ENCODE measurements around the gene TMPRSS5. TPM values are rescaled to one million over a fixed set of nuclear protein-coding genes. Genes with fewer than 3 reads are reported as not detected.

The TMPRSS5 gene
- total RNA-seq, 1 donor, result not detected

DNA sequence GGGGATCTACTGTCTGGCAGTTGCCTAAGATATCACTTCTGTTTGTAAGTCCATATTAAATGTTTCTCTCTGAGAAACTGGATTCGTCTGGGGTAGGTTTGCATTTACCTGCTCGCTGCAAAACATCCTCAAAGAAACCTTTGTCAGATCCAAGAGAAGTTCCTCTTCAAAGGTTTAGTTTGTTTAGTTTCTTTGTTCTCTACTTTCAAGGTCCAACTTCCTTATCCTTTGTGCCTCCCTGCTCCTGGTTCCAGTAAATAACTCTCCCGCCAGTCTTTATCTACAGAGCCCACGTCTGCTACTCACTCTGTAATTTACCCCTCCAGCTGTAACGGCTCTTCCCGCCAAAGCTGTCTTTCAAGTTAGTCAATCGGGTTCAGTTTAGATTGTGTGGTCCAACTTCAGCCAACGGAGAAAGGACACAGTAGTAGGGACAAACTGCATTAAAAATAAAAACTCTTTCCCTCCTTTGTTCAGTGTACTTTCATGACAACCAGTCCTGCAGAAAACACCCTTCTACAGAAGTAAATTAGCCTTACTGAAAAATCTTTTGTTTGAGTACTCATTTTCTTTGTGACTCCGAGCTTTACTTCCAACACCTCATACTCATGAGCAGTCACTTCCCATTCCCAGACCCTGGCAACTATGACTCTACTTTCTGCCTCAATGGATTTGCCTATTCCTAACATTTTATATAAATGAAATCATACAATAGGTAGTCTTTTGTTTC, 41.0 kb downstream of the TMPRSS5 start:
- H3K9me3 ChIP-seq (ENCODE audit: low read depth, low read length), result no peaks in the 10 kb centered on the region
- H3K27me3 ChIP-seq (ENCODE audit: insufficient read depth, low read length), result no peaks in the 10 kb centered on the region
- H3K4me3 ChIP-seq (ENCODE audit: low read length), result no peak overlapping the region
- no peaks in the 10 kb centered on the region for H3K4me1 ChIP-seq (ENCODE audit: insufficient read depth, low read length)

DNA sequence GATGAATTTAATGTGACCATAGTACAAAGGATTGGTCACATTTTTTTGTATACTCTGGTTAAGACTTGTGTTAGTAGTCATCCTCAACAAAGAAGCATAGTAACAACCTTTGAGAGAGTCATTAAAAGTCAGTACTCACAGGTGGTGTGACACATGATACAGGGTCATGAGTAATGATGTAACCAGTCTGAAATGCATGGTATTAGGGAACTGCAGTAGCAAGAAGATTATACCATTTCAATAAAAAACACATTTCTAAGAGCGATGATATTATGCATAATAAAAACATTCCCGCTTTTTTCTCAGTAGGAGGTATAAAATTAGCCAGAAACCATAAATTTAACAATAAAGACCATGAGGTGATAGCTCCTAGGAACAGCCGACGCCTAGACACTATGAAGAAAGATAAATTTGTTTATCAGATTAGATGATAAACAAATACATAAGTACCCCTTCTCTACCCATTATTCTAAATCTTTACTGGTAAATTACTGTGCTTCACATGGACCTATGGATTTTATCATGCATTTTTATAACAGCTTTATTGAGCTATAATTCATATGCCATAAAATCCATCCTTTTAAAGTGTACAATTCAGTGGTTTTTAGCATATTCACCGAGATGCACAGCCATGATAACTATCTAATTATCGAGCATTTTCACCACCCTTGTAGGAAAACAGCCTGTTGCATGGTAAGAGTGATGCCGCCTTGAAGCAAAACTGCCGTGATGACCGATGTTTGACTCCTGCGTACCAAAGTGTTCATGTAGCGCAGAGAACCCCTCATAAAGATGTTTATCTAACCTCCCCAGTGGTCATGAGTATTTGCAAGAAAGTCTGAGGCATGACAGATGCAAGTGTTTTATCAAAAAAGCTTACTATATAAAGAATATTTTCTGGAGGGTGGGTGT, 41.8 kb downstream of the TMPRSS5 start:
- no peaks in the 10 kb centered on the region for H3K9me3 ChIP-seq (ENCODE audit: low read depth, low read length)
- no peak overlapping the region for H3K4me3 ChIP-seq (ENCODE audit: low read length)
- H3K27me3 ChIP-seq (ENCODE audit: insufficient read depth, low read length), result no peaks in the 10 kb centered on the region
- no peaks in the 10 kb centered on the region for H3K4me1 ChIP-seq (ENCODE audit: insufficient read depth, low read length)

DNA sequence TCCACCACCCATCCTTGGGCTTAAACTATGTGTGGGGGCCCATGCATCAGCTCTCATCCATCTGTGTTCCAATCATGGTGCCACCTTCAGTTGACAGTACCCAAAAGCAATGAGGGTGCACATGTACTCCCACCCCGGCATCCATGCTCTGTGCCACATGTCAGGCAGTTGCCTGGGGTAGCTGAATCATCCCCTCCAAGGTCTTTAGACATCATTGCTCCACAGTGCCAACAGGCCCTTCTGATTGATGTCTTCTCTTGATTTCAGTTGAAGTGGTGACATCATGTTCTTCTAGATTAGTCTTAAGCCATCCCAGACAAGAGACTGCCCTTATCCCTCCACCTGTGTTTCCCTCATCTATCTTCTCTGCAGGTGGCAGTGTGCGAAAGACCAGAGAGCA, 42.5 kb downstream of the TMPRSS5 start:
- H3K4me3 ChIP-seq (ENCODE audit: low read length), result no peak overlapping the region
- no peaks in the 10 kb centered on the region for H3K4me1 ChIP-seq (ENCODE audit: insufficient read depth, low read length)
- no peaks in the 10 kb centered on the region for H3K27me3 ChIP-seq (ENCODE audit: insufficient read depth, low read length)
- no peaks in the 10 kb centered on the region for H3K9me3 ChIP-seq (ENCODE audit: low read depth, low read length)

DNA sequence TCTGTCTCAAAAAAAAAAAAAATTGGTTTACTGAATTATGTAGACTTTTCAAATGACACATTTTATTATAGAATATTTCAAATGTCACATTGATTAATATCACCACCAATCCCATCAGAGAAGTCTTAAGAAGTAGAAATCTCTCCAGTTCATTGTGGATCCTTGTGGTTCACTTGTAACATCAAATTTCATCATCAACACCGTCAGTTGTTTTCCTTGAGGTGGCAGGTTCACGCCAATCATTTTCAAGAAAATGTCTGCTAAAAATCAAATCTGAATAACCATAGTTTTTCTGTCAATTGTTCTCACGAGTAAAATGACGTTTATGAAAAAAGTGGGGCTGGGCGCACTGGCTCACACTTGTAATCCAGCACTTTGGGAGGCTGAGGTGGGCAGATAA, 50.3 kb downstream of the TMPRSS5 start:
- Histone ChIP-seq H3K4me3 (ENCODE audit: low read length) (no peak overlapping the region), H3K27me3 (ENCODE audit: insufficient read depth, low read length) (no peaks in the 10 kb centered on the region), H3K9me3 (ENCODE audit: low read depth, low read length) (no peaks in the 10 kb centered on the region), H3K4me1 (ENCODE audit: insufficient read depth, low read length) (no peaks in the 10 kb centered on the region)

DNA sequence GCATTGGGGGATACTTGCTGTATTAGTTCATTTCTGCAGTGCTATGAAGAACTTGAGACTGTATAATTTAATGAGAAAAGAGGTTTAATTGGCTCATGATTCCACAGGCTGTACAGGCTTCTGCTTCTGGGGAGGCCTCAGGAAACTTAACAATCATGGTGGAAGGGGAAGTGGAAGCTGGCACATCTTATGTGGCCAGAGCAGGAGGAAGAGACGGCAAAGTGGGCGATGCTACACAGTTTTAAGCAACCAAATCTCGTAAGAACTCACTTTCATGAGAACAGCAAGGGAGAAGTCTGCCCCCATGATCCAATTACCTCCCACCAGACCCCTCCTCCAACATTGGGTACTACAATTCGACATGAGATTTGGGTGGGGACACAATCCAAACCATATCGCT, 55.1 kb downstream of the TMPRSS5 start:
- no peaks in the 10 kb centered on the region for H3K27me3 ChIP-seq (ENCODE audit: insufficient read depth, low read length)
- no peaks in the 10 kb centered on the region for H3K9me3 ChIP-seq (ENCODE audit: low read depth, low read length)
- H3K4me3 ChIP-seq (ENCODE audit: low read length), result no peak overlapping the region
- H3K4me1 ChIP-seq (ENCODE audit: insufficient read depth, low read length), result no peaks in the 10 kb centered on the region

- no peaks in the 10 kb centered on the region for H3K27me3 ChIP-seq (ENCODE audit: insufficient read depth, low read length)
- no peaks in the 10 kb centered on the region for H3K9me3 ChIP-seq (ENCODE audit: low read depth, low read length)
- H3K4me3 ChIP-seq (ENCODE audit: low read length), result no peak overlapping the region
- H3K4me1 ChIP-seq (ENCODE audit: insufficient read depth, low read length), result no peaks in the 10 kb centered on the region
Measured at GRCh38 chr11:113649311-113649710, 56.8 kb downstream of the TMPRSS5 start.

DNA sequence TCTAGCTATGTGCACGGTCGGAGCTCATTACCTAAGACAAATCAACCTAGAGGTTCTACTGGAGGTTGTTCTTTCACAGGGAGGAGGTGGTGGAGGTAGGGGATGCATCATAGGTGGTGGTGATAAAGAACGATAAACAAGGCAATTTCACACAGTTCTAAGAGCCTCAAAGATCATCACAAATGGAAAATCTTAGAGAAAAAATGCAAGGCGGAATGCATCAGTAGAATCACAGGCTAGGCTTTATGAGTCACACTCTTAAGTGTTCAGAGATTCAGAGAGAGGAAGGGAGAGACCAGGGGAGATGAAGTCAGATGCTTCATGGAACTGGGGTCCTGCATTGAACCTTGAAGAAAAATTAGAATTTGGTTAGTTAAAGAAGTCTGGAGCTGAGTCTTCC, 58.3 kb downstream of the TMPRSS5 start:
- H3K27me3 ChIP-seq (ENCODE audit: insufficient read depth, low read length), result no peaks in the 10 kb centered on the region
- H3K9me3 ChIP-seq (ENCODE audit: low read depth, low read length), result no peaks in the 10 kb centered on the region
- no peak overlapping the region for H3K4me3 ChIP-seq (ENCODE audit: low read length)

DNA sequence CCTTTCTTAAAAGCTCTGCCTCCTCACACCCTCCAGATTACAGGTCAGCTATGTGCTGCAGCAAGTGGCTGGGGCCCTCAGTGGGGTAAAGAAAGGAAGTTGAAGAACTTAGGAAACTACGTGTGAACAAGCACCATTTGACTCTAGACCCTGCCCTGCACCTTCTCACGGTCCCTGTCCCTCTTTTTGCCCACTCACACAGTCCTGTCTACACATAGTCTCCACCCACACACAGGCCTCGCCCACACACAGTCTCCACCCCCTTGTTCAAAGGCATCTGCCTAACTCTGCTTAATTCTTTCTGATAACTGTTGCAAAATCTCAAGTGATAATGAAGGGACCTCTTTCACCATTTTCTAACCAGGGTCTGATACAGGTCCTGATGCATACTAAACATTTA, 59.0 kb downstream of the TMPRSS5 start:
- Histone ChIP-seq H3K9me3 (ENCODE audit: low read depth, low read length) (no peaks in the 10 kb centered on the region), H3K27me3 (ENCODE audit: insufficient read depth, low read length) (no peaks in the 10 kb centered on the region), H3K4me3 (ENCODE audit: low read length) (no peak overlapping the region), H3K4me1 (ENCODE audit: insufficient read depth, low read length) (no peaks in the 10 kb centered on the region)

More for the DNA sequence above, 58.3 kb downstream of the TMPRSS5 start:
- no peaks in the 10 kb centered on the region for H3K4me1 ChIP-seq (ENCODE audit: insufficient read depth, low read length)

DNA sequence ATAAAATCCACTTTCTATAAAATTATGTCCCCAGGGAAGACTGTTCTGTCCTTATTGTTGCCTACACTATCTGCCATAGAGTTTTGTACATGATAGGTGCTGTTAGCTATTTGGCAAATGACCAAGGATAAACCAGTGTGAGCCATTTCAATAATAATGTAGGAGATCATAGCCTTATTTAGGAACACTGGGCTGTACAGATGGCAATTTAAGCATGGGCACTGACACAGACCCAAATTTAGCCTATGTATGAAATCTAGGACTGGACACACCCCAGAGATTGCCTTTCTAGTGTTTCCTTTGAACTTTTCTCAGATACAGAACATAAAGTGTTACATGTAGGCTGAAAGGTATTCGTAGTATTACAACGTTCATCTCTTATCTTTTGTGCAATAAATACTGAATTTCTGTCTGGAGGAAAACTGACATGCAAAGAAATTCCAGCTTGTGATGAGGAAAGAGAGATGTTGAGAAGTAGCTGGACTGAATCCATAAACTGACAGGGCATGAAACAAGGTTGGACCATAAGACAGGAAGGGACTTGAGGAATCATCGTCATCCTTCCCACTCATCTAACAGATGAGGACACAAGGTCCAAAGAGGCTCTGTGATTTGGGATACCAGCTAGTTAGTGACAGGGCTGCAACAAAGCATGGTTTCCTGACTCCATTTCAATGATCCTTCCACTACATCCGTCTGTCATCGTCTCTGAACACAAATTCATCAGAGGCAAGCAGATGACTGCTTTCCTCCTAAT, 60.3 kb downstream of the TMPRSS5 start:
- H3K9me3 ChIP-seq (ENCODE audit: low read depth, low read length), result no peaks in the 10 kb centered on the region
- H3K27me3 ChIP-seq (ENCODE audit: insufficient read depth, low read length), result no peaks in the 10 kb centered on the region
- no peak overlapping the region for H3K4me3 ChIP-seq (ENCODE audit: low read length)
- H3K4me1 ChIP-seq (ENCODE audit: insufficient read depth, low read length), result no peaks in the 10 kb centered on the region

DNA sequence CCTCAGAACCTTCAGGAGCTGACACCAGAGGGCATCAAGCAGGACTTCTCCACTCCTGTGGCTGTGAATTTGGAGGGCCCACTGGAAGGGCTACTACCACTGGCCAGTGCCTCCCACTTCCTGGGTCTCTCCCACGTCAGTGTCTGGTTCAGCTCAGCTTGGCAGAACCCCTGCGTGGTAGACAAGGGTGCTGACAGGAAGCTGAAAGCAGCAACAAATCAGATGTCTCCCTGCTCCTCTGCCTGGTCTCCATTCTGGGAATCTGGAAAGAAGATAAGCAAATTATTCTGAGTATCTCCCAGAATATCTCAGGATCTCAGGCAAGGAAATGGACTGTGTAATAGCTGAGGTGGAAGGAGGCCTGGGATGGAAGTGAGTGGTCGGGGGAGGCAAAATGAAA, 61.5 kb downstream of the TMPRSS5 start:
- Histone ChIP-seq H3K4me3 (ENCODE audit: low read length) (no peak overlapping the region), H3K27me3 (ENCODE audit: insufficient read depth, low read length) (no peaks in the 10 kb centered on the region), H3K4me1 (ENCODE audit: insufficient read depth, low read length) (no peaks in the 10 kb centered on the region), H3K9me3 (ENCODE audit: low read depth, low read length) (no peaks in the 10 kb centered on the region)

GRCh38 chr11:113643701-113644100, 62.4 kb downstream of the TMPRSS5 start:
- H3K4me3 ChIP-seq (ENCODE audit: low read length), result no peak overlapping the region
- H3K9me3 ChIP-seq (ENCODE audit: low read depth, low read length), result no peaks in the 10 kb centered on the region
- H3K4me1 ChIP-seq (ENCODE audit: insufficient read depth, low read length), result no peaks in the 10 kb centered on the region
- H3K27me3 ChIP-seq (ENCODE audit: insufficient read depth, low read length), result no peaks in the 10 kb centered on the region

DNA sequence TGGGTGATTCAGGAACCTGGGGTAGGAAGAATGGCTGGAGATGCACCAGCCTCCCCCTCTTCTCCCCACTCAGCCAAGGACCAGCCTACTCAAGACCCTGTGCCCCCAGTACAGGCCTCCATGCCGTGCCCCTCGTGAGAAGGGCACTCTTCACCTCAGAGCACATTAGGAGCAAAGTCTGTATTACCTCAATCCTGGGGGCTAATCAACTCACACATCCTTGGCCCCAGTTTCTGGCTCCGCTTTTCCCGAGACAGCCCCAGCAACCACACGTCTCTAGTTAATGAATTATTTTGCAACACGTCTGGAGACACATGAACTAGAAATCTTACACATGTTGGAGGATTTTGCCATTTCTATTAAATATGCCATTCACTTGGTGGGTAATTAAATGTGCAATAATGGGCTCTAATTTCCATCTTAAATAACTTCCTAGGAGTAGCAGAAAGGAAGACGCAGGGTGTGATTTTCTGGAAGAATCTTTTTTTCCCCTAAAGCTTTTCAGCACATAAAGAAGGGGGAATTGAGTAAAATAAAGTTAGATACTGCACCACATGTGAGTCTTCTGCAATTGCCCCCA, 63.0 kb downstream of the TMPRSS5 start:
- no peaks in the 10 kb centered on the region for H3K9me3 ChIP-seq (ENCODE audit: low read depth, low read length)
- no peaks in the 10 kb centered on the region for H3K27me3 ChIP-seq (ENCODE audit: insufficient read depth, low read length)
- no peaks in the 10 kb centered on the region for H3K4me1 ChIP-seq (ENCODE audit: insufficient read depth, low read length)
- no peak overlapping the region for H3K4me3 ChIP-seq (ENCODE audit: low read length)

GRCh38 chr11:113642090-113642489, 64.0 kb downstream of the TMPRSS5 start:
- H3K27me3 ChIP-seq (ENCODE audit: insufficient read depth, low read length), result no peaks in the 10 kb centered on the region
- H3K4me1 ChIP-seq (ENCODE audit: insufficient read depth, low read length), result no peaks in the 10 kb centered on the region
- H3K4me3 ChIP-seq (ENCODE audit: low read length), result no peak overlapping the region
- H3K9me3 ChIP-seq (ENCODE audit: low read depth, low read length), result no peaks in the 10 kb centered on the region

DNA sequence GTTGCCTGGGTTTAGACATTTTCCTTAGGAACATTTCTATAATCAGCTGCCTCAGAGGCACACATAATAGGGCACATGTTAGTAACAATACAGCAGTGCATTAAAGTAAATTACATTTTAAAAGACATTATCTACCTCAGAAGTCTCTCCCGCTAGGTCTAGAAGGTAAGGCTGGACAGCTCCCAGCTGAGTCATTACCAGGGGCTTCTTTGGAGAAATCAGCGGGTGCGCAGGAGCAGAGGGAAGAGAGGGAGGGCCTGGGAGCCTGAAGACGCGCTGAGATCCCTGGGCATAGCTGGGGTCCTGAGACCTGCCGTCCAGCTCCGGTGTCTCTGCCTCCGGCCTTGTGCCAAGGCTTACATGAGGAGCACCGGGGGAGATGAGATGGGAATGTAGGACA, 67.7 kb downstream of the TMPRSS5 start:
- Histone ChIP-seq H3K4me1 (ENCODE audit: insufficient read depth, low read length) (no peaks in the 10 kb centered on the region), H3K9me3 (ENCODE audit: low read depth, low read length) (no peaks in the 10 kb centered on the region), H3K4me3 (ENCODE audit: low read length) (no peak overlapping the region), H3K27me3 (ENCODE audit: insufficient read depth, low read length) (no peaks in the 10 kb centered on the region)

DNA sequence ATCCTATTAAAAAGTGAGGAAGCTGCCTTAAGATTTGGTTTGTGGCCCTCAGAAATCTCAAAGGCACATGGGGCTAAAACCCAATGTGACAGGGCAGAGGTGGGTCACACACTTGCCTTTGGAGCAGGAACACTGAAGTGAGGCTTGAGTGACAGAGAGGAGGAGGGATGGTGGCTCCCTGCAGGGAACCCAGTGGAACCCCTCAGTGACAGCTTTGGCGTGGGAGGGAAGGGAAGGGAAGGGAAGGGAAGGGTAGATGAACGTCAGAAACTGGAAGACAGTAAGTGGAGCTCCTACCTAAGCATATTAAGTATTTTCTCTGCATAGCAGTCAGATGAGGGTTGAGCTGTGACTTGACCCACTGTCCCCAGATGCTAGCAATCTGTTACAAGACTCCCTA, 68.5 kb downstream of the TMPRSS5 start:
- H3K27me3 ChIP-seq (ENCODE audit: insufficient read depth, low read length), result no peaks in the 10 kb centered on the region
- no peaks in the 10 kb centered on the region for H3K9me3 ChIP-seq (ENCODE audit: low read depth, low read length)
- no peaks in the 10 kb centered on the region for H3K4me1 ChIP-seq (ENCODE audit: insufficient read depth, low read length)
- no peak overlapping the region for H3K4me3 ChIP-seq (ENCODE audit: low read length)

Measured in mononuclear cell (primary cell).